Ishikawa (cell line): ENCODE measurements around the gene DCLRE1B.

Experiments
- CREB1 ChIP-seq: IDR thresholded peaks from 2 replicates; pipeline ENCODE4 v1.6.1; 2012; ENCODE audit warnings: low read depth
- EP300 ChIP-seq: IDR thresholded peaks from 2 replicates; pipeline ENCODE4 v1.6.1; 2012; ENCODE audit warnings: borderline replicate concordance
- RAD21 ChIP-seq: IDR thresholded peaks from 2 replicates; pipeline ENCODE4 v1.6.1; 2012; ENCODE audit warnings: low read depth
- REST ChIP-seq: IDR thresholded peaks from 2 replicates; pipeline ENCODE4 v1.6.1; 2012; ENCODE audit warnings: low read depth, mild to moderate bottlenecking
- TEAD4 ChIP-seq: IDR thresholded peaks from 2 replicates; pipeline ENCODE4 v1.6.1; 2012

- TF ChIP-seq TEAD4 (no peak), EP300 (no peak), CREB1 (no peak), REST (no peak), RAD21 (no peak)
Measured at GRCh38 chr1:113903501-113904292, 1.4 kb upstream of the DCLRE1B start.
